NCI-H2171 treated with DMSO at 0.1 percent for 48 hours (cell line): Measurements from ENCODE around the gene TOP1.

Experiments used
- DNase-seq: peaks from one replicate; lab custom pipeline; 2025; lab: John Stamatoyannopoulos, UW

Gene TOP1

GRCh38 chr20:41058674-41059635 is 30.3 kb downstream of the TOP1 start:
- no peak for DNase-seq

- DNase-seq, result no peak
These were observed 32.5 kb downstream of the TOP1 start for GRCh38 chr20:41061155-41061554.

- peak; percentile 44 for DNase-seq
These were observed 34.8 kb downstream of the TOP1 start for GRCh38 chr20:41063442-41063841.

- no peak for DNase-seq
These were observed 35.8 kb downstream of the TOP1 start for GRCh38 chr20:41064377-41064776.

- no peak for DNase-seq
These were observed 37.1 kb downstream of the TOP1 start for GRCh38 chr20:41065716-41066115.

GRCh38 chr20:41068806-41069205 is 40.2 kb downstream of the TOP1 start:
- no peak for DNase-seq

DNA sequence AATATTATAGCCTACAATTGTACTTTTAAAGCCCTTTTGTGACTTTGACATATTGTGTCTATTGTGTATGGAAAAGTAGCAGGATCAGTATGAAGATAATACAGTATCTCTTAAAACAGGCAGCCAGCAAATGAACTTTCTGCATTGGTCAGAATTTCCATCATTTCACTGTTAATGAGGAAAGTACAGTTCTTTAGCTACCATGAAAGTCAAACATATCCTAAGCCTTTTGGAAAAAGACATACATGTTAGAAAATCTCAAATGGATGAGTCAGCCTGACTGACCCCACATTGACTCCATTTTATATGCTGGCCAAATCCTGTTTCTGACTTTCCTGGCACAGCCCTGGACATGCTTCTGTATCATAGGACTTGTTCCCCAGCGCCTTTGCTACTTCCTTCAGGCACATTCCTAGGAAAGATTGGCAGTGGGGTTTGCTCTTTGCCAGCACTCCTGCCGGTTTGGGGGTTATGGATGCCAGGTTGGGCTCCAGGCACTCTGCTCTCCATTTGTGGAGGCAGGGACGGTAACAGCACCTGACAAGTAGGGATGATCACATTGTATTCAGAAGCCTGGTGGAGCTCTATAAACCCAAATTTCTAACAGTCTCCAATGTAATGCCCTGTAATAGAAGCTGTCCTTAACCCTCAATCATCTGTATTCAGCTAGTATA is 43.7 kb downstream of the TOP1 start:
- DNase-seq, result no peak

- no peak for DNase-seq
These were observed 44.3 kb downstream of the TOP1 start for GRCh38 chr20:41072915-41073314.

GRCh38 chr20:41074441-41074840 is 45.8 kb downstream of the TOP1 start:
- no peak for DNase-seq

- no peak for DNase-seq
These were observed 48.2 kb downstream of the TOP1 start for GRCh38 chr20:41076776-41077175.

- DNase-seq, result no peak
These were observed 49.7 kb downstream of the TOP1 start for GRCh38 chr20:41078329-41078728.

DNA sequence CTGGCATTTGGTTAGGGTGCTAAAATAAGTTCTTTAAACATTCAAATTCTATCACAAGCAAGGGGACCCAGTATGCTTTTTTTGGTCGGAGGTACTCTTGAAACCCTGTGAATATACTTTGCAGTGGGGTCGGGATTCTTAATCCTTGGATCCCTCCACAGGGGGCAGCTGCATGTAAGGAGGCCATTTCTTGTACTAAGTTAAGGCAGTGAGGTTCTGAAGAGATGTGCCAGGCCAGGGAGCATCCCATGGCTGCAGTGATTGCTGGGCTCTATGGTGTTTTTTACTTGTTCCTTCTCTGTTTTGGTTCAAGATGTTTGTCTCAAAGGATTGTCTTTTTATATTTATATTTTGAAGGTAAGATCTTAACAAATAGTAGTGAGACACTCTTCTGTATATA is 50.4 kb downstream of the TOP1 start:
- no peak for DNase-seq

DNA sequence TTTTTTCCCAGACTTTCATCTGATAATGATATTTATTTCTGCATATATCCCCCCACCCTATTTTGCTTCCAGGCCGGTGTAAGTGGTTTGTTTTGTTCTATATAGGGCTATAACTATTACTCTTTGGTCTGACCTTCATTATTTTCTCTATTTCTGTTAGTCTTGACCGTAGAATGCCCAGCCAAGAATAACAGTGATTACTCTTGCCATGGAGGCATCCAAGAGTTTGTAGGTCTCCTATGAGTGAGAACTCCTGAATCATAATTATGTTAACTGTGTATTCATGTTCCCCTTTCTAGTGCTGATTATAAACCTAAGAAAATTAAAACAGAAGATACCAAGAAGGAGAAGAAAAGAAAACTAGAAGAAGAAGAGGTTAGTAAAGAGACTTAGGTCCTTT is 52.2 kb downstream of the TOP1 start:
- no peak for DNase-seq

GRCh38 chr20:41081276-41081814 is 52.7 kb downstream of the TOP1 start:
- DNase-seq, result no peak

GRCh38 chr20:41082306-41082705 is 53.7 kb downstream of the TOP1 start:
- no peak for DNase-seq

- DNase-seq, result no peak
These were observed 57.0 kb downstream of the TOP1 start for GRCh38 chr20:41085606-41086005.

GRCh38 chr20:41086402-41087324 is 58.0 kb downstream of the TOP1 start:
- DNase-seq, result peak; percentile 99

GRCh38 chr20:41087325-41087685 is 58.7 kb downstream of the TOP1 start:
- DNase-seq, result no peak

DNA sequence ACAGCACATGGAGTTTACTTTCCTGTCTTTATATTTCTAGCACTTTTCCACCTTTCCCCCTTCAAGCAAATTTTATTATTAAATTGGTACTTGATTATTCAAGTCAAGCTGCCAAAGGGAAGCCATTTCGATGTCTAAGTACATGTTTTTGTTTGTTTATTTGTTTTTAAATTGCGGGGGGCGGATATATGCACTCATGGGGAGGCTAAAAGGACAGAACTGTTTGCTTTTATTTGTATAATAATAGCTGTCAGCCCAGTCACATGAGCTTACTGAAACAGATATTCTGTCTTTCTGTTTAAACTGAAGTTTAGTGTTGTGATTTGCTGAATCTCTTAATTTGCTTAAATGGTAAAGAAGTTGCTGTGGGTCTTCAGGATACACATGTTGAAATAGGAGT is 59.2 kb downstream of the TOP1 start:
- DNase-seq, result no peak

- DNase-seq, result no peak
These were observed 60.9 kb downstream of the TOP1 start for GRCh38 chr20:41089555-41089954.

DNA sequence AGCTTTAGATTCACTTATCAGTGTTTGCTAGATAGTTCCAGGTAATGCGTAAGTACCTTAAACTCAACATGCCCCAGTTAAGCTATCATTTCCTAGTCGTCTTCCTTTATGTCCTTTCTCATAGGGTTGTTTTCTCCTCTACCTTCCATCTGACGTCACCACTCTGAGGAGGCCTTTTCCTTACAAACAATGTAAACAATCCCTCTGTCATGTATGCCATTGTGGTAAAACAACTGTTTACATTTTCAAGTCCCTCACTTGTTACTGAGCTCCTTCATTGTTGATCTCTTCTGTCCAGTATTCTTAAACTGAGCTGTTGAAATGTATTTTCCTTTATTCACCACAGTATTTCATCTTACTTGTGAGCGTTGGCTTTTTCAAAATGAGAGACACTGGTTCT is 63.3 kb downstream of the TOP1 start:
- DNase-seq, result no peak
